Astrocyte (in vitro differentiated cells and primary cell): ENCODE data around the gene EIF3F. TPM values are rescaled to one million over a fixed set of nuclear protein-coding genes. Genes with fewer than 3 reads are reported as not detected.

Source experiments
- DNase-seq: peaks from one replicate; pipeline ENCODE4 v3.0.0-alpha.2; 2010; ENCODE audit warnings: low read depth
- FAIRE-seq: peaks from 2 replicates; lab custom pipeline; 2011; peaks lifted over from hg19 to GRCh38; lab: Jason Lieb, UNC
- H2AFZ ChIP-seq: 2 replicates; pipeline ENCODE4 v1.6.0; 2012; ENCODE audit warnings: low read depth, low read length, inconsistent platforms
- H3K27ac ChIP-seq: 2 replicates; pipeline ENCODE4 v1.5.1; 2011; ENCODE audit warnings: low read depth, low read length, inconsistent platforms
- H3K27me3 ChIP-seq: 2 replicates; pipeline ENCODE4 v1.6.0; 2011; ENCODE audit warnings: low read length, inconsistent platforms; ENCODE audit not compliant: insufficient read depth
- H3K36me3 ChIP-seq: 2 replicates; pipeline ENCODE4 v1.5.1; 2011; ENCODE audit warnings: low read length, inconsistent platforms; ENCODE audit not compliant: insufficient read depth
- H3K4me1 ChIP-seq: 2 replicates; pipeline ENCODE4 v1.5.1; 2011; ENCODE audit warnings: low read length, inconsistent platforms; ENCODE audit not compliant: insufficient read depth
- H3K4me2 ChIP-seq: 2 replicates; pipeline ENCODE4 v1.6.0; 2012; ENCODE audit warnings: low read length, inconsistent platforms
- H3K4me3 ChIP-seq: 2 replicates; pipeline ENCODE4 v1.5.1; 2011; ENCODE audit warnings: low read depth, mild to moderate bottlenecking, low read length, inconsistent platforms; ENCODE audit not compliant: insufficient read depth
- H3K79me2 ChIP-seq: 2 replicates; pipeline ENCODE4 v1.6.0; 2012; ENCODE audit warnings: mild to moderate bottlenecking, low read length, inconsistent platforms; ENCODE audit not compliant: insufficient read depth
- H3K9ac ChIP-seq: 2 replicates; pipeline ENCODE4 v1.6.0; 2012; ENCODE audit warnings: mild to moderate bottlenecking, low read length, inconsistent platforms
- H3K9me3 ChIP-seq: 2 replicates; pipeline ENCODE4 v1.5.1; 2012; ENCODE audit warnings: low read depth, mild to moderate bottlenecking, low read length, inconsistent platforms; ENCODE audit not compliant: insufficient read depth
- H4K20me1 ChIP-seq: 2 replicates; pipeline ENCODE4 v1.6.0; 2012; ENCODE audit warnings: low read length, inconsistent platforms; ENCODE audit not compliant: insufficient read depth
- H3K27ac Mint-ChIP-seq: one replicate; pipeline ENCODE4 v1.8.0; 2021; ENCODE audit warnings: mild to moderate bottlenecking, mixed read lengths; ENCODE audit not compliant: unreplicated experiment
- H3K27me3 Mint-ChIP-seq: one replicate; pipeline ENCODE4 v1.8.0; 2021; ENCODE audit warnings: low read depth, mixed read lengths; ENCODE audit not compliant: unreplicated experiment
- H3K36me3 Mint-ChIP-seq: one replicate; pipeline ENCODE4 v1.8.0; 2021; ENCODE audit warnings: low read depth, mixed read lengths; ENCODE audit not compliant: unreplicated experiment
- H3K4me1 Mint-ChIP-seq: one replicate; pipeline ENCODE4 v1.8.0; 2021; ENCODE audit warnings: low read depth, mixed read lengths; ENCODE audit not compliant: unreplicated experiment
- H3K4me3 Mint-ChIP-seq: one replicate; pipeline ENCODE4 v1.8.0; 2021; ENCODE audit warnings: mild to moderate bottlenecking, moderate library complexity, mixed read lengths; ENCODE audit not compliant: unreplicated experiment
- H3K9me3 Mint-ChIP-seq: one replicate; pipeline ENCODE4 v1.8.0; 2021; ENCODE audit warnings: mild to moderate bottlenecking, mixed read lengths; ENCODE audit not compliant: unreplicated experiment
- EZH2 ChIP-seq: IDR thresholded peaks from 2 replicates; pipeline ENCODE4 v1.6.1; 2012; ENCODE audit warnings: mild to moderate bottlenecking, low read length, inconsistent platforms; ENCODE audit not compliant: insufficient read depth
- total RNA-seq: library from RNA; stranded (reverse); gene quantifications from 2 replicates; pipeline ENCODE4 v1.2.1, GENCODE V29; 2021
- TF ChIP-seq, protein P1 (sequence below): IDR thresholded peaks from 2 replicates; pipeline ENCODE4 v1.5.1; 2011; ENCODE audit warnings: low read depth, mild to moderate bottlenecking, inconsistent platforms, low read length, moderate library complexity; ENCODE audit not compliant: insufficient read depth

EIF3F gene
- total RNA-seq, 1 donor from 2014 or later: 260 TPM

DNA sequence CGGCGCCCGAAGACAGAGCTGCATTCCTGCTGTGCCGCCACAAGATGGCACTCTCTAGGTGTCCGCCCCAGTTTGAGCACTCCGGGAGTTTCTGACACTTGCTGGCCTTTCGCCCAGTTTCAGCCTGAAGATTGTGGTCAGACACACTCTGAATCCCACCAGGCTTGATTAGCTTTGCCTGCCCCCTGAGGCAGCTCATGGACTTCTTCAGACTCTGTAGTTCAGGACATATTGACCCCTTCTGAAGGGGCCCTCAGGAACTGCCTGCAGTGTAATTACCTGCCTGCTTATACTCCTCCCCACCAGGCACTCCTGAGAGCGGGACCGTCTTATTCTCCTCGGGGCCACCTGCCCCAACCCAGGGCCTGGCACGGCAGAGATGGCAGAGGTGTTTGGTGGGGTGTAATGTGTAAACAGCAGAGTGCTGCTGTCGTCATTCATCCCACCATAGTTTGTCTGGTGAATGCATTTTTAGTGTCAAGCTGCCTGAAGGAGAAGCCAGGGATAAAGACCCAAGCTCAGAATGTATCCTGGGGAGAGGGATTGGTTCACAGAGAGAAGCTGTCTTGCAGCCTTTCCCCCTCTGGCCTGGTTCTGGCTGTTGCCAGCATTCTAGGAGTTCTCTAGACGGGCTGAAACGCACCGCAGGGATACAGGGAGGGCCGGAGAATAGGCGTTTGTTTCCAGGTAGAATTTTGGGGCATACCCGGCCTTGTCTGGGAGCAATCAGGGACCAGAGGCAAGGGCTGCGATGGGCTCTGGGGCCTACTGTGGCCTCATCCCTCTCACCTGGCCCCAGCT is 46.4 kb downstream of the EIF3F start:
- peak; percentile 63 for DNase-seq
- Mint-ChIP-seq H3K27ac (peak overlapping the region; percentile 47), H3K36me3 (no peaks in the 10 kb centered on the region), H3K4me3 (no peak overlapping the region), H3K4me1 (peaks cover 6% of the 10 kb centered on the region), H3K27me3 (peaks cover 65% of the 10 kb centered on the region), H3K9me3 (peaks cover 5% of the 10 kb centered on the region)
- Histone ChIP-seq H3K4me2 (peak overlapping the region; percentile 67), H3K27me3 (peaks cover 15% of the 10 kb centered on the region), H3K36me3 (no peaks in the 10 kb centered on the region), H4K20me1 (no peaks in the 10 kb centered on the region), H3K9me3 (no peaks in the 10 kb centered on the region), H2AFZ (no peak overlapping the region), H3K79me2 (no peaks in the 10 kb centered on the region), H3K4me1 (no peaks in the 10 kb centered on the region), H3K27ac (no peak overlapping the region), H3K9ac (no peak overlapping the region), H3K4me3 (no peak overlapping the region)
- TF ChIP-seq, protein P1, sequence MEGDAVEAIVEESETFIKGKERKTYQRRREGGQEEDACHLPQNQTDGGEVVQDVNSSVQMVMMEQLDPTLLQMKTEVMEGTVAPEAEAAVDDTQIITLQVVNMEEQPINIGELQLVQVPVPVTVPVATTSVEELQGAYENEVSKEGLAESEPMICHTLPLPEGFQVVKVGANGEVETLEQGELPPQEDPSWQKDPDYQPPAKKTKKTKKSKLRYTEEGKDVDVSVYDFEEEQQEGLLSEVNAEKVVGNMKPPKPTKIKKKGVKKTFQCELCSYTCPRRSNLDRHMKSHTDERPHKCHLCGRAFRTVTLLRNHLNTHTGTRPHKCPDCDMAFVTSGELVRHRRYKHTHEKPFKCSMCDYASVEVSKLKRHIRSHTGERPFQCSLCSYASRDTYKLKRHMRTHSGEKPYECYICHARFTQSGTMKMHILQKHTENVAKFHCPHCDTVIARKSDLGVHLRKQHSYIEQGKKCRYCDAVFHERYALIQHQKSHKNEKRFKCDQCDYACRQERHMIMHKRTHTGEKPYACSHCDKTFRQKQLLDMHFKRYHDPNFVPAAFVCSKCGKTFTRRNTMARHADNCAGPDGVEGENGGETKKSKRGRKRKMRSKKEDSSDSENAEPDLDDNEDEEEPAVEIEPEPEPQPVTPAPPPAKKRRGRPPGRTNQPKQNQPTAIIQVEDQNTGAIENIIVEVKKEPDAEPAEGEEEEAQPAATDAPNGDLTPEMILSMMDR: peak; percentile 91
- TF ChIP-seq EZH2: no peak
- FAIRE-seq: no peak

DNA sequence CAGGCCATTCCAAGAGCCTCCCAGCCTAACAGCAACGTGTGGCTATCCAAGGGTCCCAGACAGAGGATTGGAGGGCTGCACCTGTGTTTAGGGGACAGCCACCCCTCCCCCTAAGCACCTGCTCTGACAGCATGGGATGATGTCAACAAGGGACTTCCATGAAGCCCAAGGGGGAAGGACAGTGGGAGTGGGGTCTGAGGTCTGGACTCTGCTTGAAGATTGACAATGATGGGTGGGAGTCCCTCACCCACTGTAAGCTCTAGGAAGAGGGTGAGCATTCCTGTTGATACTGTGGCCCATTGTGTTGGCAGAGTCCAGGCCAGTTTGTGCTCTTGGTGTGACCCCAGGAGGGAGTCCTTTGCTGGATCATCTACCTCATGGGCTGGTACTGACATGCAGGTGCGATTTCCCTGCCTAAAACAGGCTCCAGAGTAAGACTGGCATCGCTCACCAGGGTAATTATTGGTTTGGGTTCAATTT is 47.0 kb downstream of the EIF3F start:
- FAIRE-seq (no peak), DNase-seq (no peak)
- Histone ChIP-seq H3K36me3 (no peaks in the 10 kb centered on the region), H3K9ac (no peak overlapping the region), H4K20me1 (no peaks in the 10 kb centered on the region), H3K27me3 (peaks cover 15% of the 10 kb centered on the region), H3K4me3 (no peak overlapping the region), H3K79me2 (no peaks in the 10 kb centered on the region), H3K9me3 (no peaks in the 10 kb centered on the region), H3K4me2 (no peak overlapping the region), H3K4me1 (no peaks in the 10 kb centered on the region), H2AFZ (no peak overlapping the region), H3K27ac (no peak overlapping the region)
- TF ChIP-seq EZH2: no peak
- TF ChIP-seq, protein P1: no peak
- no peaks in the 10 kb centered on the region for H3K36me3 Mint-ChIP-seq
- peaks cover 65% of the 10 kb centered on the region for H3K27me3 Mint-ChIP-seq
- H3K27ac Mint-ChIP-seq: no peak overlapping the region
- peaks cover 5% of the 10 kb centered on the region for H3K9me3 Mint-ChIP-seq
- no peak overlapping the region for H3K4me3 Mint-ChIP-seq
- peaks cover 6% of the 10 kb centered on the region for H3K4me1 Mint-ChIP-seq

DNA sequence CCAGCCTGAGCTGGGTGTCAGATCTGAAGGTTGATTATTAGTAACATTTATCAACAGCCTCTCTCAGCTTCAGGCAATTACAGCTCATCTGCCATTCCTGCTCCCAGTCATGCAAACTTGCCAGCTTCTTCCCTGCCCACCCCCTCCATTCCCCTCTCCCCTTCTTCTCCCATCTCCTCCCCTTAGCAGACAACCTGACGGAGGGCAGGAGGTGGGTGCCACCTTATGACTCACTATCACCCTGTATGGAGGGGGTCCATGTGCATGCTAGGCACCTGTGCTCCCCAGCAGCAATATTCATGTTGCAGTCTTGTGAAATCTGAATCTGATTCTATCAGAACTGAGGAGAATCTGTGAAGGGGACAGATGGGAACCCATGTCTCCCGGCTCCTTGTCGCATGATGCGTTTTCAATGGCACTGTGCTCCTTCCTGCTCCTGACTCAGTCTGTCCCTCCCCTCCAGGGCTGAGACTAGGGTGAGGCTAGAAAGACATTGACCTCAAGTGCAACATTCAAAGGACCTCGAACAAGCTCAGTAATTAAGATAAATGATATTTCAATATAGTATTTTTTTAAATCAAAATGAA is 47.6 kb downstream of the EIF3F start:
- Mint-ChIP-seq H3K36me3 (peaks cover 4% of the 10 kb centered on the region), H3K4me1 (peaks cover 6% of the 10 kb centered on the region), H3K9me3 (peaks cover 8% of the 10 kb centered on the region), H3K4me3 (no peak overlapping the region), H3K27me3 (peaks cover 66% of the 10 kb centered on the region), H3K27ac (no peak overlapping the region)
- Histone ChIP-seq H3K27me3 (peaks cover 15% of the 10 kb centered on the region), H3K27ac (no peak overlapping the region), H3K4me3 (no peak overlapping the region), H2AFZ (no peak overlapping the region), H3K36me3 (no peaks in the 10 kb centered on the region), H3K4me1 (no peaks in the 10 kb centered on the region), H3K79me2 (no peaks in the 10 kb centered on the region), H3K4me2 (no peak overlapping the region), H4K20me1 (no peaks in the 10 kb centered on the region), H3K9me3 (no peaks in the 10 kb centered on the region), H3K9ac (no peak overlapping the region)
- TF ChIP-seq EZH2: no peak
- TF ChIP-seq, protein P1: no peak
- FAIRE-seq: no peak
- no peak for DNase-seq
